CD4-positive, alpha-beta T cell treated with Interleukin-12 subunit alpha and Interleukin-12 subunit beta, for 1 hour (primary cell): ENCODE data around the gene TRIP13.

Experiments used
- DNase-seq: peaks from one replicate; pipeline ENCODE4 v3.0.0-alpha.2; 2020

TRIP13 gene

DNA sequence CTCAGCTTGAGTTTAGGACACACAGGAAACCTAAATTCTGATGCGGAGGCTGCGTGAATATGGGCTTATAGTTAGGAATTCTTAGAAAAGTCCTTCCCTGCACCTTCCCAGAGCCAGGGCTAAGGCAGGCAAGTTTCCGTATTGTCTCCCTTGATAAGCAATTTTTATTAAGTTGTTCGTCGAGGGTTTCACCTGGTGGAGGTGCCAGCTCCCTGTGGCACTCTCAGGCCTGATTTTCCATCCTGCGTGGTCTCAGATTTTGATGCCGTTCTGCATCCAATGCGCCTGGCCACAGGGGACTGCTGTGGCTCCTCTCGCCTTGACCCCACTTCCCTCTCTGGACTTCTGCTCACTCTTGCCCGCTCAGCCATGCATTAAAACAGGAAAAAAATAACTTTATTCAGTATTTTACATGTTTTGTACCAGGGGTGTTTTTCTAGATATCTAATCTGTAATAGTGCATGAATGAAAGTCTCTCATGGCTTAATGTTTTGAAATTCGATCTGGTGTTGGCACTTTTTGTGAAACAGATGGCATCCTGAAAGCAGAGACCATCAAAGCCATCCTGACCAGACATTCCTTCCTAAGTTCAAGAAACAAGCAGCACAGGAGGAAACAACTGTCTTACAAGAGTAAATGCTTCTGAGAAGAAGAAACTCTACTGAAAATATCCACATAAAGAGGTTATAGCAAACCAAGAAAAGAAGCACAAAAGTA lies 50.7 kb downstream of the TRIP13 start:
- no peak for DNase-seq

DNA sequence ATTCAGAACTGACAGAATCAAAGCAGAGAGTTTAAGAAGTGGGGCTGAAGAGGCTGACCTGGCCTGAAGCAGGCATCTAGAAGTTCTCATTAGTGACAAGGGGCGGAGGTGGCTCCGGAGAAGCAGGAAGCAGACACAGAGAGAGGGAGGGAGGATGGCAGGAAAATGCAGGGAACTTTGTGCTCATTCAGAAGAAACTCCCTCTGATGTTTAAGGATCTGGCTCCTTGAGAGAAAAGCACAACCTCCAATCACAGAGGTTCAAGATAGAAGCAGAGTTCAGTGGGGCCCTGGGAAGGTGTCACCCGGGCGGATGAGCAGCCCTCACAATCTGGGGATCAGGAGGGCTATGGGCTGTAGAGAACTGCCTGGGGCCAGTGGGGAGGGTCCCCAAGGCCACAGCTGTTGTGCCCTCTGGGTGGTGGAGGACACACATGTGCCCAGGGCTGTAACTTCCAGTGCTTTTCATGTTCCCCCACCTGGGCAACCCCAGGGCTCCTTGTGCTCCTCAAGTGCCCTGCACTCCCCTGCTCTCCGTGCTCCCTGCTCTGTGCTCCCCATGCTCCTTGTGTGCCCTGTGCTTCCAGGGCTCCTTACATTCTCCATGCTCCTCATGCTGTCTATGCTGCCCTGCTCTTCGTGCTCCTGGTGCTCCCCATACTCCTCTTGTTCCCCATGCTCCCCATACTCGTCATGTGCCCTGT lies 51.4 kb downstream of the TRIP13 start:
- DNase-seq, result no peak

DNA sequence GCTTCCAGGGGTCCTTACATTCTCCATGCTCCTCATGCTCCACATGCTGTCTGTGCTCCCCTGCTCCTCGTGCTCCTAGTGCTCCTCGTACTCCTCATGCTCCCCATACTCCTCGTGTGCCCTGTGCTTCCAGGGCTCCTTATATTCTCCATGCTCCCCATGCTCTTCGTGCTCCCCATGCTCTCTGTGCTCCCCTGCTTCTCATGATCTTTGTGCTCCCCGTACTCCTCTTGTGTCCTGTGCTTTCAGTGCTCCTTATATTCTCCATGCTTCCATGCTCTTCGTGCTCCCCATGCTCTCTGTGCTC lies 51.9 kb downstream of the TRIP13 start:
- no peak for DNase-seq

DNA sequence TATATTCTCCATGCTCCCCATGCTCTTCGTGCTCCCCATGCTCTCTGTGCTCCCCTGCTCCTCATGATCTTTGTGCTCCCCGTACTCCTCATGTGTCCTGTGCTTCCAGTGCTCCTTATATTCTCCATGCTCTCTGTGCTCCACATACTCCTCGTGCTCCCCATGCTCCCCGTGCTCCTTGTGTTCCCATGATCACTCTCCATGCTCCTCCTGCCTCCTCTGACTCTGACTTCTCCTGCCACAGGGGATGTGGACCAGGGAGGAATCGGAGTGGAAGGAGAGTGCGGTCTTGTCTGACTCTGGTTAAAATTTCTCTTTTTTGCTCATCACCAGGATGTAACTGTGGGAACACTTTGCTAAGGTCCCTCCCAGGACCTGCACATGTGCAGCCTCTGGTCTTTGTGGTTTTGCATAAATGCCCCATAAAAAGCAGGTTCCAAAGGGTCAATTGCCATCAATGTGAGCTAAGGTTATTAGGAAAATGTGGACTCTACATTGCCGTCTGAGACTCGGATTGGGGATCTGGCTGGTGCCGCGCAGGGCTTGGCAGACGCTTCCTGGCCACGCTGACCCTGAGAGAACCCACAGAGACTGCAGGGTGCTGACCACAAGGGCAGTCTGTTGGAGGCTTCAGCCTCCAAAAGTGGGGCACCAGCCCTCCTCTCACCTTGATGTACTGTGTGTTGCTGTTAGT lies 52.5 kb downstream of the TRIP13 start:
- DNase-seq, result no peak

DNA sequence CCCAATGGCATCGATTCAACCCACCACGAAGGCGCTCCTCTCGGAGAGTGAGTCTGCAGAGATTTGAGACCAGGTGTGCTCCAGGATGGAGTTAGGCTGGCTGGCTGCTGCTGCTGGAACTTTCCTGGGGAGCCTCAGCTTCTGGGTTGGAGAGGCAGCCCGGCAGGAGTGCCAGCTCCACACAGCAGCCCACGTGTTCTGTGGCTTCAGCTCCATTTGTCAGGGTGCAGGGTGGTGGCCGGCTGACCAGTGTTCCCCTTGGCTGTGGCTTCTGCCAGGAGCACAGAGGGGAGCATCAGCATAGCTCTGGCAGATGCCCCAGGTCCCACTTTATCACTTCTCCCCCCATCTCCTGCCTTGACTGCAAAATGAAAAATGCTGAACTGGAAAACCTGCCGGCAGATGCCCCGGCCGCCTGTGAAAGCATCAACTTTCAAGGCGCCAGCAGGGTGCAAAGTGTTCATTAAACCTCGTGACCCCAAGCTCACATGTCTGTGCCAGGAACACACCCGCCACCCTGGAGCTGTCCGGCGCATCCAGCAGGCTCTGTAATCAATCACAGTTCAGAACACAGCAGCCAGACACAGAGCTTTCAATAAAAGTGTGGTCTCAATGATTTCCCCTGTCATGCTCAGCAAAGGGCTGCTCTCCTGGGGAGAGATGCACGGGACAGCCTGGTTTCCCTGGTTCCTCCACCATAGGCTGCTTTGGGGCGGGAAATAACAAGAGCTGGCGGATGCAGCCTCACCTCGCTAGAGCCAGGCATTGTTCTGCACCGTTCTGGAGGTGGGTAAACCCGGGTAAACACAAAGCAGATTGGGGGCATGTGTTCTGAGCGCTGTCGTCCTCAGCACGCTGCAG lies 53.2 kb downstream of the TRIP13 start:
- no peak for DNase-seq

DNA sequence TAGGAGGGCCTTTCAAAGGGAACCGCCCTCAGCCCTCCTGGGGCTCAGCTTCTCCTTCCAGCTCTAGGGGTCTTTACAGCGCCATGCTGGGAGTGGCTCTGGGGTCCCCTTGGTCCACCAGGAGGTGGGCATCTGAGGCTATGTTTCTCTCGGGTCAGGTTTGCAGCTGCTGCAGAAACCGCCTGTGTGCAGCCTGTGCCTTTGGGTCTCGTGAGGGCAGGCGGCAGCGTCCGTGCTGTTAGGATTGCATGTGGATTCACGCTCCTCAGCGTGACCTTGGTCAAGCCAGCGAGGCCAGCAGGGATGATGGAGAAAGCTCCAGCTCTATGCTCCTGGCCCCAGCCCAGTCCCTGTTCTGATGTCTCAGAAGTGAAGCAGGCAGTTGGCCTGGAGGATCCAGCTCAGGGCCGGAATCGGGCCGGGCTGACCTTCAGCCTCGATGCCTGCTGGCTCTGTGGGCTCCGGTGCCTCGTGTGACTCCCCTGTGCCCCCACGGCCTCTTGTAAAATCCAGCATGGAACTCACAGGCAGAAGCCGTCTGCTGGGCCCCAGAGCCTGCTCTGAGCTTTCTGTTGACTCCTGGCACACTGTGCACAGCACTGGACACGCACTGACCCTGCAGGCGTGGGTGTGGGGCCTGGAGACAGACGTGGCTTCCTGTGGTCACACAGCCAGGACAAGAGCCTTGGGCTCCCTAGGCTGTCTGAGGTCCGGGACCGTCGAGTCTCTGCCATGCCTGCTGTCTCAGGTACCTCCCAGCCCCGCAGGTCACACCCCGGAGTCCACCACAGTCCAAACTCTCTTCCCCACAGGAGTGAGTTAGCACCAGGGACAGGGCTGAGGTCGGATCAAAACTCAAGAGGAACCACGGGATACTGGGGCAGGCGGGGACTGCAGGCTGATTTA lies 54.3 kb downstream of the TRIP13 start:
- DNase-seq, result no peak

DNA sequence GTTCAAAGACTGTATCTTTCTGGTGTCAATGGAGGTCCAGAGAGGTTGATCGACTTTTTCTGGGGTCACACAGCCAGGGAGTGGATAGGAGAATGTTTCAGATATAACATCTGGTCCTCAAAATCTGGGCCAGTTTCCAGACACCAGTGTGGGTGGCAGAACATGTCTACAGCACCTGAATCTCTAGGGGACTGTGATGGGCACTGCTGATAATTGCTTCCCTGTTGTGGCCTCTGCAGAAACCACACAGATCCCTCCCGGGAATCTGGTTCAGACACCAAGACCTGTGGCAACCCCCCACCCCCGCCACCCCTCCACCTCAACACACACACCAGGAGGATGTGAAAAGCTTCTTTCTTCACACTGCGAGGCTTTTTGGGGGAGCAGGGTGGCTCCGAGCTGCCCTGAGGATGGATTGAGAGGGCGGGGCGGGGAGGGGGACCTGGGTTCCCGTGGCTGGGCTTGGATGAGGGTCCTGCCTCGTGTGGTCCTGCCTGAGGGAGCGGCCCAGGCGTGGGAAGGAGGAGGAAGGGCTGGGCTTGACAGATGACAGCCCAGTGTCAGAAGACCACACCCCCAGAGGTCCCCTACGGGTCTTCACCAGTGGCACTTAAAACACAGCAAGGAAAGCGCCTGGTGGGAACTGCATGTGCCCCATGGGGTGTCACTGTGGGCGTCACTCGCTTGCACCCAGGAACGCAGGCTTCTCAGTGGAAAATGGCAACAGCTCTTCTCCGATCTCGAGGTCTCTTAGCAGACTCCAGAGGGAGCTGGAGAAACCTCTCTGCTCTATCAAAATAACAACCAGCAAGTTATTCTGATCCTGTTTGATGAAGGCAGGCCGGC lies 55.2 kb downstream of the TRIP13 start:
- DNase-seq, result no peak

DNA sequence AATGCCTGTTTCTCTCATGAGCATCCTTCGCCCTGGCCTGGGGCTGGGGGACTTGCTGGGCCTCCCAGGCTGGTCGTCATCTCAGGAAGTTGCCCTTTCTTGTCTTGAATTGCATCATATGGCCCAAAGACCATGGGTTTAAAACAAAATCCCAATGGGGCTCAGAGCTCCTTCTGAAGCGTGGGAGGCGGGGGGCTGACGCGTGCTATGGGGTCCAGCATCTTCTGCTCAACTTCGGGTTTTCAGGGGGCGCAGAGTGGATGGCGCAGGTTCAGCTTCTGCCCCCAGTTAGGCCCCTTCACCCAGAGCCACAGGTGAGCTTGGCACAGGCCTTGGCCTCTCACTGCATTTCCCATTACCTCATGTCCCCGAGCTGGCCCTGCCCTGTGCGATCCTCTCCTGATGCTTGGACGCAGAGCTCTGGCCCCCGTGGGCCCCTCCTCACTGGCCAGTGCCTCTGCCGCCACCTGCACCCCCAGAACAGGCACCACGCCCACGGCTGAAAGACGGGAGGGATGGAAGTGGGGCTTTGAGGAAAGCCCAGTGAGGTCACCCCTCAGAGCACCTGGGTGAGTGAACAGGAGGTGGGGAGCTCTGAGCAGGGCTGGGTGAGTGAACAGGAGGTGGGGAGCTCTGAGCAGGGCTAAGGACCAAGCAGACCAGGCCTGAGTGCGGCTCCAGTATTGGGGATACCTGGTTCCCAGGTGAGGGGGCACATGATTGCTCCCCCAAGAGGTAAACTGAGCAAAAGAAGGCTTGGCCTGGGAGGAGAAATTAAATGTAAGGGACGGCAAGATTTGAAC lies 56.0 kb downstream of the TRIP13 start:
- DNase-seq, result no peak

DNA sequence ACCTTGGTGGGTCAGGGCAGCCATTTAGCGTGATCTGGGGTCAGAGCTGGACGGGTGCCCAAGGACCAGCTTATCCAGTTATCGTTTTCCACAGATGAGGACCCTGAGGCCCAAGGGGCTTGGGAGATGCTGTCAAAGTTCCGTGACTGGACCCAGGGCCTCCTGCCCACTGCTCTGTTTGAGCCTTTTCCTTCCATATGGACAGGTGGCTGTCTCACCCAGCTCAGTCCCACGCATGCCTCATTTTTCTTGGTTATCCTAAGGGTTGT lies 56.5 kb downstream of the TRIP13 start:
- DNase-seq, result no peak

DNA sequence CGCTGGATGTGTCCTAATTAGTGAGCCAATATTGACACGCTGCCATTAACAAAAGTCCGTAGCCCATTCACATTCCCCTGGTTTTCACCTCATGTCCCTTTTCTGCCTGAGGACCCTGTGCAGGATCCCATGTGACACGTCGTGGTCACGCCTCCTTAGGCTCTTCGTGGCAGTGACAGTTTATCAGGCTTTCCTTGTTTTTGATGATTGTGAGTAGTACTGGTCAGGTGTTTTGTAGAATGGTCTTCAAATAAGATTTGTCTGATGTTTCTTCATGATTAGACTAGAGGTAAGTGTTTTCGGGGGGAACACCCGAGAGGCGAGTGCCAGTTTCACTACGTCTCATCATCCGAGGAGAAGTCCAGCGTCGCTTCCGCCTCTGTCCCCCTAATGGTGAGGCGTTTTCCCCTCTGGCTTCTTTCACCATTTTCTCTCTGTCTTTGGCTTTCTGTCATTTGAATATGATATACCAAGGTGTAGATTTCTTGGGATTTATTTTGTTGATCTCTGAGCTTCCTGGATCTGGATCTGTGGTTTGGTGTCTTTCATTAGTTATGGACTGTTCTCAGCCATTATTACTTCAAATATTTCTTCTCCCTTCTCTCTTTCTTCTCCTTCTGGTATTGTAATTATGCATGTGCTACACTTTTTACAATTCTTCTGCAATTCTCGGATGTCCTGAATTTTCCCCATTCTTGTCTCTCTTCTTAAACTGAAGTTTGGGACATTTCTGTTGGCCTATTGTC lies 57.3 kb downstream of the TRIP13 start:
- DNase-seq, result no peak

DNA sequence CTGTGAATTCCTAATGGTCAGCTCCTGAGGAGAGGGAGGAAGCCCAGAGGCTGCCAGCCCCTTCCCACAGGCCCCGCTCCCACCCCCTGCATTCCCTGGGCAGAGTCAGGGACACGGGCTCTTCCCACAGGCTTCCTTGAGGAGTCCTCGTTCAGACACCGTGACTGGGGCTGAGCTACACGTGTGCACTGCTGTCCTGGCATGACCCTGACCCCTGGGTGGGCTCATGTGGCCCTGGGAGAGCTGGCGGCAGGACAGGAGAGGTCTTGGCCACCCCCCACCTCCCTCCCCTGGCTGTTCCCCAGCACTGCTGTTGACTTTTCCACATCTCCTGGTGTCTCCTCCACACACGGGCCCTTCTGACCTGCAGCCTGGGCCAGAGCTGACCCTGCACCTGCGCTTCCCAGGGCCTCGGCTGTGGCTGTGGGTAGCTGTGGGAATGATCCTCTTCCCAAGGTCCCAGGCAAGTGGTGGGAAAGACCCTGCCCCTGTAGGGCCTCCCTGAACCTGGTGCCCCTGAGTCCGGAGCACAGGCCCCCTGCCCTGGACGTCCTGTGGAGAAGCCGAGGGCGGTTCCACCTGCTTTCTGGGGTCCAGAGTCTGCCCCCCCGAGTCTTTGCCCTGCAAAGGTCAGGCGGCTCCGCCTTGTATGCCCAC lies 59.4 kb downstream of the TRIP13 start:
- DNase-seq, result no peak

DNA sequence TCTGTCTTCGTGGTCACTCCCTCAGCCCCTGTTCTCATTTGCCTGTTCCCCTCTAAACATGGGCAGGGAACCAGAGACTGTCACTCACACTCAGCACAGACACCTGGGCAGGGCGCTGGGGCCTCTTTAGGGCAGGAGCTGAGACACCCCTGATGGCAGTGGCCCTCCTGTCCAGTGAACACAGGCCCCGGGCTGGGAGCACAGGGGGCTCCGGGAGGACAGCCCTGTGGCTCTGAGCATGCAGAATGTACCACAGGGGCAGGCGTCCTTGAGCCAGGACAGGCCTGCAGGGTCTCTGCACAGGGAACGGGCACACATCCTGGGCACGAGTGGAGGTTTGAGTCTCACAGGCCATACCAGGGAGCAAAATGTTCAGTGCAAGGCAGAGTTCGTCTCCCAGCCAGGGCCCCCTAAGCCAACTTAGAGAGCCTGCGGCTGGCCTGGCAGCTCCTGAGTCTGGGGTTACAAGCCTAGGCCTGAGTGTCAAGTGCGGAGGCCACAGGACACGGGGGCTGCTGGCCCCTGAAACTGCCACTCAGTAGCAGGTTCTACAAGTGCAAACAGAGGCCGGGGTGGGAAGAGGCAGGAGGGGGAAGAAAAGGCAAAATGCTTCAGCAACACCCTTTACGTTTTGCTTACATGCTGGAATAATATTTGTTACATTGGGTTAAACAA lies 60.0 kb downstream of the TRIP13 start:
- DNase-seq, result no peak

DNA sequence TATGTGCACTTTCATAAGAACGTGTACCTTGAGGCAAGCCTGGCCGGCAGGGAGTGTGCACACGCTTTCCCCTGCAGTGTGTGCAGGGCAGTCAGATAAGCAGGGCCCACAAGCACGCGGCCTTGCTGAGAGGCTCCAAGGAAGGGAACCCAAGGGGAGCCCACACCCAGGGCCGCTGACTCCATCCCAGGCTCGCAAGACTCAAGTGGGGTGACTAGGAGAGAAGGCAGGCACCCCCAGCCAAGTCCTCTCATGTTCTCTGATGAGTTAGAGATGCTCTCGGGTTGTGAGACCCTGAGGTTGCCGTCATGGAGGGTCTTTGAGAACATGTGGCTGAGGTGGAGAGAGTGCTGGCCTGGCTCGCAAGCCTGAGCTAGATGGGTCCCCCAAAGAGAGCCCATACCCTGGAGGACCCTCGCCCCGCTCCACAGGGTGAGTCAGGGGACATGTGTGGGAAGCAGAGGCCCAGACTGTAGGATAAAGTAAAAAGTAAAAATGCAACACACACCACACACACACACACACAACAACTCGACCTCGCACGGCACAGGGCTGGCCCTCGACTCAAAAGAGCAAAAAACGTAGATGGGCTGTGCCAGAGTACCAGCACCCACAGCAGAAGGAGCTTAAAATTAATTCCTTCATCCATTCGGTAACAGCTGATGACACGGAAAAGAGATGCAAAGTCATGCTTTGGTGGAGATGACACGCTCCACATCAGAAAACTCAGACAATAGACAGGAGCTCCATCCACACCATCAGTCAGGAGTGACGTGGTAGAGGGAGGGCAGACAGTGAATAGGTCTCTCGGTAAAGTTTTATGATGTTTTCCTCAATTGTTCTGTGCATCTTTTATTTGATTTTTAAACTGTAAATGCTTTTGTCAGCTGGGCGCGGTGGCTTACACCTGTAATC lies 61.1 kb downstream of the TRIP13 start:
- no peak for DNase-seq

DNA sequence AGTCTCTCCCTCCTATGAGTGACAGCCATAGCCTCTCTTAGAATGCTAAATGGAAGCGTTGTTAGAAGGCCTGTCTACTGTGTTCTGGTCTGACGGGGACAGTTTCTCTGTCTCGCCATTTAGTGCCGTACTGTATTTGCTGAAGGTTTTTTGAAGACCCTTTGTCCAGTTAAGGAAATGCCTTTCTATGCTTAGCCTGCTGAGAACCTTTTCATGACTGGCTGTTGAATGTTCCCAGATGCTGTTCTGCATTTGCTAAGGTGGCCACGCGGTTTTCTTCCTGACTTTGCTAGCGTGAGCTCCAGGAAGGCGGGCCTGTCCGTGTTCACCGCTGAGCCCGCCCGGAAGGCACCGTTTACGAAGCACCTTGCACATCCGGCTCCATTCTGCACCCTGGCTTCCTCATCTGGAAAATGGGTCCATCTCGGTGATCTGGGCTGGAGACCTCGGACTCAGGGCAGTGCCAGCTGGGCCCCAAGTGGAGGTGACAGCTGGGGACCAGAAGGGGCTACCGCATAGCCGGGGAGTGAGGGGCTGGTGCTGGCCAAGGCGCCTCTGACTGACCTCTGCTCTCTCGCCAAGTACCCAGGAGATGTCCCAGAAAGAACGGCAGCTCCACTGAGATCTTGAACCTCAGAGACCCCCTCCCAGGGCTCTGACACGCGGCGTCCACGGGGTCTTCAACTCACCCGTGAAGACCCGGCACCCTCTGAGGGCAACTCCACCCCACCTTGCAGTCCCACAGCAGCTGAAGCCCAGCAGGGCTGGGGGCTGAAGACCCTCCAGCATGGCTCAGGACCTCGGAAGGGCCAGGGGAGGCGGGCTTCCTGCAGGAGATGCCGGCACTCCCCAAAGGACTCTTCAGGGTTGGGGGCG lies 63.4 kb downstream of the TRIP13 start:
- no peak for DNase-seq

DNA sequence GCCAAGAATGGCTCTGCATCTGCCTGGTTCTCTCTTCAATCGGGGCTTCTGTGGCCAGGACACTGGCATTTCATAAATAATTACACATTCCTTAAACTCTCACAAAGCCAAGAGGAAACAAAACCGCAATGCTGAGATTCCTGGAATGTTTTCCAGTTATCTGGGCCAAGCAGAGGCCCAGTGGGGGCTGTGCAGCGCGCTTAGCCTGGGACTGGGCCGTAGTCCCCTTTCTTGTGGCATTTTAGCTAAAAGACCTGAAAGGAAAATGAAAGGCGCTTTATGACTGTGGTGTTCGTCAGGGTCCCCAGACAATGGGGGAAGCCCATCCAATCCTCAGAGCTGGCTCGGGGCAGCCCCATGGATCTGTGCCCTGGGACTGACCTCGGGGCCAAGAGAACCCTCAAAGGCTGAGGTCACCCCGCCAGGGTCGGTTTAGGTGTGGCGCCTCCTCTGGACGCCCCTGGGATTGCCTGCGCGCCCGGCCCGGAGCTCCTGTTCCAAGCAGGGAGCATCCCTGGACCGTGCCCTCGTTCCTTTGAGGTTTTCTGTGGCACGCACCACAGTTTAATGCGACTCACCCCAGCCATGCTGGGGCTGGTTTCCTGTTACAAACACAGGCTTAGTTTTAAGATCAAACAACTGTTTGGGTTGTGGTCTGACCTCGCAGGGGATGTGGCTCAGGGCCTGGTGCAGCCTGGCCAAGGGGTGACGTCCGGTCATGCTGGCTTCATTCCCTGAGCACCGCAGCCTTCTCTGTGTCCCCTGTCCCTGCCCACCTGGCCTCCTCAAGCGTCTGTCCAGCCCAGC lies 64.5 kb downstream of the TRIP13 start:
- peak; percentile 4 for DNase-seq
